Hepatocyte (in vitro differentiated cells): ENCODE data around the gene MCRIP2.

Source experiments
- EZH2 ChIP-seq: fragments of 200-600 bp; sonication (generic); IDR thresholded peaks from 2 replicates; pipeline ENCODE4 v1.6.1; 2016; ENCODE audit warnings: antibody characterized with exemption, mild to moderate bottlenecking, borderline replicate concordance
- TF ChIP-seq, protein P1 (sequence below): fragments of 200-600 bp; sonication (generic); IDR thresholded peaks from 2 replicates; pipeline ENCODE4 v1.5.1; 2016; ENCODE audit warnings: antibody characterized with exemption, mild to moderate bottlenecking; ENCODE audit not compliant: poor library complexity

DNA sequence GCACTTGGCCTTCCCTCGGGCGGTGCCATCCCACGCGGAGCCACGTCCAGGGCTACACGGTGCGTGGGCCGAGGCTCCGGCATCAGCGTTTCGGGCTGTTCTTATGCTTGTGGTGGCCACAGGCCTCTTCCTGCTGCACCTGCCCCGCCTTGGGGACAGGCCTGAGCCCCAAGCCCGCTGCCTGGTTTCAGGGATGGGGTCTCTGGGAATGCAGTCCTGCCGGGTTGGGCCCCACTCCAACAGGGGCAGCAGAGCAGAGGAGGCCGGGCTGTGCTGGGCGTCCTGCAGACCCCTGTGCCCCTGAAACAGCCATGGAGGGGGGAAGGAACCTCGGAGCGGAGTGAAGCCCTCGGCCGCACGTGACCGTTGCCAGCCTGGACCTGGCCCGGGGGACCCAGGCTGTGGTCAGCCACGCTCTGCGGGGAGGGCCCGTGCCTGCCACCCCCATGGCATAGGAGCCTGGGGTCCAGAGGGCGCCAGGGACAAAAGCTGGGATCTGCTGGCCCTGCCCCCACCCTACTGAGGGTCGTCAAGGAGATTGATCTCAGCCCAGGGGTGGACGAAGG lies 11.3 kb upstream of the MCRIP2 start:
- TF ChIP-seq EZH2: no peak
- TF ChIP-seq, protein P1, sequence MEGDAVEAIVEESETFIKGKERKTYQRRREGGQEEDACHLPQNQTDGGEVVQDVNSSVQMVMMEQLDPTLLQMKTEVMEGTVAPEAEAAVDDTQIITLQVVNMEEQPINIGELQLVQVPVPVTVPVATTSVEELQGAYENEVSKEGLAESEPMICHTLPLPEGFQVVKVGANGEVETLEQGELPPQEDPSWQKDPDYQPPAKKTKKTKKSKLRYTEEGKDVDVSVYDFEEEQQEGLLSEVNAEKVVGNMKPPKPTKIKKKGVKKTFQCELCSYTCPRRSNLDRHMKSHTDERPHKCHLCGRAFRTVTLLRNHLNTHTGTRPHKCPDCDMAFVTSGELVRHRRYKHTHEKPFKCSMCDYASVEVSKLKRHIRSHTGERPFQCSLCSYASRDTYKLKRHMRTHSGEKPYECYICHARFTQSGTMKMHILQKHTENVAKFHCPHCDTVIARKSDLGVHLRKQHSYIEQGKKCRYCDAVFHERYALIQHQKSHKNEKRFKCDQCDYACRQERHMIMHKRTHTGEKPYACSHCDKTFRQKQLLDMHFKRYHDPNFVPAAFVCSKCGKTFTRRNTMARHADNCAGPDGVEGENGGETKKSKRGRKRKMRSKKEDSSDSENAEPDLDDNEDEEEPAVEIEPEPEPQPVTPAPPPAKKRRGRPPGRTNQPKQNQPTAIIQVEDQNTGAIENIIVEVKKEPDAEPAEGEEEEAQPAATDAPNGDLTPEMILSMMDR: no peak
